Embryonic facial prominence (tissue), 1 donor: ENCODE data around the gene RERE.

Experiments
- DNase-seq: peaks from one replicate; pipeline ENCODE4 v3.0.0-alpha.2; 2016; ENCODE audit errors: extremely low spot score

Gene RERE

GRCh38 chr1:8478566-8478965 lies 338.9 kb downstream of the RERE start:
- DNase-seq: no peak

GRCh38 chr1:8477983-8478362 lies 339.5 kb downstream of the RERE start:
- no peak for DNase-seq

GRCh38 chr1:8477166-8477982 lies 340.1 kb downstream of the RERE start:
- DNase-seq: peak; percentile 47

GRCh38 chr1:8476006-8476405 lies 341.4 kb downstream of the RERE start:
- no peak for DNase-seq

GRCh38 chr1:8474369-8474768 lies 343.1 kb downstream of the RERE start:
- DNase-seq: no peak

GRCh38 chr1:8473891-8474300 lies 343.5 kb downstream of the RERE start:
- no peak for DNase-seq

- no peak for DNase-seq
Measured at GRCh38 chr1:8473121-8473875, 344.1 kb downstream of the RERE start.

- no peak for DNase-seq
Measured at GRCh38 chr1:8472668-8473067, 344.8 kb downstream of the RERE start.

GRCh38 chr1:8471451-8471850 lies 346.0 kb downstream of the RERE start:
- no peak for DNase-seq

GRCh38 chr1:8468751-8469150 lies 348.7 kb downstream of the RERE start:
- no peak for DNase-seq

- no peak for DNase-seq
Measured at GRCh38 chr1:8467308-8467707, 350.1 kb downstream of the RERE start.

GRCh38 chr1:8465692-8466091 lies 351.7 kb downstream of the RERE start:
- no peak for DNase-seq

- no peak for DNase-seq
Measured at GRCh38 chr1:8465013-8465412, 352.4 kb downstream of the RERE start.

- no peak for DNase-seq
Measured at GRCh38 chr1:8464377-8464776, 353.1 kb downstream of the RERE start.

GRCh38 chr1:8463144-8463927 lies 354.1 kb downstream of the RERE start:
- peak; percentile 61 for DNase-seq

GRCh38 chr1:8462371-8462892 lies 355.0 kb downstream of the RERE start:
- DNase-seq: no peak

- DNase-seq: no peak
Measured at GRCh38 chr1:8461351-8462110, 355.9 kb downstream of the RERE start.

- DNase-seq: no peak
Measured at GRCh38 chr1:8460784-8461183, 356.7 kb downstream of the RERE start.

GRCh38 chr1:8460132-8460544 lies 357.3 kb downstream of the RERE start:
- DNase-seq: no peak

GRCh38 chr1:8458607-8459006 lies 358.8 kb downstream of the RERE start:
- DNase-seq: no peak

- no peak for DNase-seq
Measured at GRCh38 chr1:8457760-8458381, 359.6 kb downstream of the RERE start.
